GM19240 (cell line): Measurements from ENCODE around the gene CTNNA1.
"Not testable (repeated sequence)": the region's sequence is repeated elsewhere in the genome, so short reads cannot be mapped to it uniquely, and the experiment has no call there.

ENCODE experiments used
- DNase-seq: peaks from one replicate; pipeline ENCODE4 v3.0.0; 2011; ENCODE audit warnings: low spot score; ENCODE audit not compliant: insufficient read length

CTNNA1 gene

GRCh38 chr5:138757061-138757776 is 4.0 kb downstream of the CTNNA1 start:
- DNase-seq: no peak

GRCh38 chr5:138760448-138761110 is 7.4 kb downstream of the CTNNA1 start:
- no peak for DNase-seq

DNA sequence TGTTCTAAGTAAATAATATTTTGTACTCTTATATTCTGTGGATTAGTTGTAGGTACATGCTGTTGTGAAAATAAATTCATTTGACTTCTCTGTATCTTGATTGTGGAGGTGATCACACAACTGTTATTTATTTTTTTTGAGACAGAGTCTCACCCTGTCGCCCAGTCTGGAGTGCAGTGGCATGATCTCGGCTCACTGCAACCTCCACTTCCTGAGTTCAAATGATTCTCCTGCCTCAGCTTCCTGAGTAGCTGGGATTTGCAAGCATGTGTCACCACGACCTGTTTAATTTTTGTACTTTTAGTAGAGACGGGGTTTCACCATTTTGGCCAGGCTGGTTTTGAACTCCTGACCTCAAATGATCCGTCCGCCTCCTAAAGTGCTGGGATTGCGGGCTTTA is 7.9 kb downstream of the CTNNA1 start:
- not testable (repeated sequence) for DNase-seq

GRCh38 chr5:138761670-138762069 is 8.4 kb downstream of the CTNNA1 start:
- not testable (repeated sequence) for DNase-seq

DNA sequence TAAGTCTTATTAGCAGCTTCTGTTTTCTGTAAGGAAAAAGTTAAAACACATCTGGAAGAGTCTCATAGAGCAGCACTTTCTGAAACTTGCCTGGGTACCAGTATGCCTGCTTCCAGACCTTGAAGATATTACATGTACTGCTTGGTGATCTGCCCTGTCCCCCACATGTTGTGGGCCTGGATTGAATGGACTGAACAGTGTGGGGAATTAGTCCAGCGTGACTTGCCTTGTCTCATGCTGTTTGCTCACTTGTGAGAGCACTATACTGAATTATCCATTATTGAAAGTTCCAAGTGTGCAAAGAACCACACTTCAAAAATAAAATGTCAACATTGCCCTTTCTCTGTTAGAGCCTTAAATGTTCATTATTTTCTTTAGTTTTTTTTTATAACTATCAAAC is 8.9 kb downstream of the CTNNA1 start:
- DNase-seq: no peak

- DNase-seq: no peak
Observed at GRCh38 chr5:138763037-138763778, 10.0 kb downstream of the CTNNA1 start.

- DNase-seq: no peak
Observed at GRCh38 chr5:138770291-138770690, 17.1 kb downstream of the CTNNA1 start.

- no peak for DNase-seq
Observed at GRCh38 chr5:138770977-138771376, 17.8 kb downstream of the CTNNA1 start.

- DNase-seq: no peak
Observed at GRCh38 chr5:138772986-138773594, 19.9 kb downstream of the CTNNA1 start.

- DNase-seq: not testable (repeated sequence)
Observed at GRCh38 chr5:138773624-138774023, 20.4 kb downstream of the CTNNA1 start.

- no peak for DNase-seq
Observed at GRCh38 chr5:138775034-138775433, 21.8 kb downstream of the CTNNA1 start.

DNA sequence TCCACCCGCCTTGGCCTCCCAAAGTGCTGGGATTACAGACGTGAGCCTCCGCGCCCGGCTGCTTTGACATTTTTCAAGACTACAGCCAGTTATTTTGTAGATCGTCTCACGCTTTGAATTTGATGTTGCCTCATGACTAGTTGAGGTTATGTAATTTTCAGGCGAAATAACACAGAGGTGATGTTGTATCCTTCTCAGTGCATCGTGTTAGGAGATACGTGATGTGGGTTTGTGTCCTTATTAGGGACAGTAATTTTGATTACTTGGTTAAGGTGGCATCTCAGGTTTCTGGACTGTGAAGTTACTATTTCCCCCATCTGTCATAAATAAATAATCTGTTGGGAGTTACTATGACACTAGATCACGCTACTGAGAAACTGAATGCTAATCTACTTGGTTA is 25.0 kb downstream of the CTNNA1 start:
- no peak for DNase-seq

- DNase-seq: no peak
Observed at GRCh38 chr5:138783976-138784375, 30.8 kb downstream of the CTNNA1 start.

DNA sequence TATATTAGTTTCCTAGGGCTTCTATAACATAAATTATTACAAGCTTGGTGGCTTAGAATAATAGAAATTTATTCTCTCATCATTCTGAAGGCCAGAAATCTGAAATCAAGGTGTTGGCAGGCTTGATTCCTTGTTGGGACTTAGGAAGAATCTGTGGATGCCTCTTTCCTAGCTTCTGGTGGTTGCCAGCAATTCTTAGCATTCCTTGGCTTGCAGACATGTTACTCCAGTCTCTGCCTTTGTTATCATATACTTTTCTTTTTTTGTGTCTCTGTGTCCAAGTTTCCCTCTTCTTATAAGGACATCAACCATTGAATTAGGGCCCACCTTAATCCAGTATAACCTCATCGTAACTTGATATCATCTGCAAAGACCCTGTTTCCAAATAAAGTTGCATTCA is 31.4 kb downstream of the CTNNA1 start:
- no peak for DNase-seq

DNA sequence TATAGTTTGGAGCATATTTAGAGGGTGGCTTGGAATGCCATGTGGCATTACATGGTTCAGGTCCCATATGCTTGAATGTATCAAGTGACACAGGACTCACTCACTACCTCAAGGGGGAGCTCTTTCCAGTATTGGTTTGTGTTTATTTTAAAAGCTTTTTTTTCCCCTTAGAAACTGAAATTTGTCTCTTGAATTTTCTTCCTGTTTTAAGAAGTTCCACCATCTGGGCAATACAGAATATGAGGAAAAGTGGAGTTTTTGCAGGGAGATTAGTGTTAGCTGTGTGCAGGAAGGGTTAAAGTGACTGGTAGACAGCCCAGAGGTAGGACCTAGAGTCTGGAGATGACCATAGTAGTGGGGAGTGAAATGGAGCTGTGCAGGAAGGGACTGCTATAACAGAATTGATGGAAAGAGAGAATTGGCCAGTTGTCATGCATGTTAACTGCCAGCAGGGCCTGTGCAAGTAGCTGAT is 36.6 kb downstream of the CTNNA1 start:
- peak; percentile 16 for DNase-seq

GRCh38 chr5:138790684-138791083 is 37.5 kb downstream of the CTNNA1 start:
- DNase-seq: no peak

GRCh38 chr5:138792195-138792790 is 39.1 kb downstream of the CTNNA1 start:
- no peak for DNase-seq

DNA sequence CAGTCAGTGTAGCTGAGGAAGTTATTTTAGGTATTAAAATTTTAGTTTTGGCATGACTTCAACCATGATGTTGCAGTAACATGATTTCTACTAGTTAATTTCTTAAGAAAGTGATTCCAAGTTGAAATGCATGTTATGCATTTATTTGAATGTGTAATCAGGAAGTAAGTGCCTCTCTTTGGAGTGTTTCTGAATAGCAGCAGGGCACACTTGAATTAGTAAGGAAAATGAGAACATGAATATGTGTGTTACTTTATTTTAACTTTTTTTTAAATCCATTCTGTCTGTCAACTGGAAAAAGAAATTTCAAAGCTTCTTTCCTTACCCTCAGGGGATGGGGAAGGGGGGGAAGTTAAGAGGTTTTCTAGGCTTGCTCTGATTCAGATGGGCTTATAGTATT is 40.4 kb downstream of the CTNNA1 start:
- no peak for DNase-seq

- DNase-seq: no peak
Observed at GRCh38 chr5:138803285-138803684, 50.1 kb downstream of the CTNNA1 start.

GRCh38 chr5:138803935-138804334 is 50.7 kb downstream of the CTNNA1 start:
- DNase-seq: no peak

DNA sequence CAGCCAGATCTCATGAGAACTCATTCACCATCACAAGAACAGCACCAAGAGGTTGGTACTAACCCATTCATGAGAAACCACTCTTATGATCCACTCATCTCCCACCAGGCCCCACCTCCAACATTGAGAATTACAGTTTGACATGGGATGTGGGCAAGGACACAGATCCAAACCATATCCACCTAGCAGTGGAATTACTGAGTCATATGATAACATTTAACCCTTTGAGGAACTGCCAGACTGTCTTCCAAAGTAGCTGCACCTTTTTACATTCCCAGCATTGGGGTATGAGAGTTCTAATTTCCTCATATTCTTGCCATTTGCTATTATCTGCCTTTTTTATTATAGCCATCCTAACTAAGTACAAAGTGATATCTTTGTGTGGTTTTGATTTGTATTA is 51.9 kb downstream of the CTNNA1 start:
- DNase-seq: no peak
